ENCODE measurements around the gene FCRL2.

- TF ChIP-seq CTCF (conservative IDR thresholded peaks at IDR 0.05; ENCODE audit: low read length) (no peak), EZH2phosphoT487 (IDR thresholded peaks at IDR 0.05; ENCODE audit: borderline replicate concordance) (no peak)
These were observed 2.5 kb downstream of the FCRL2 start for GRCh38 chr1:157774412-157774811.

Data from Loucy (cell line).